ENCODE measurements around the gene ATF7IP. TPM values are rescaled to one million over a fixed set of nuclear protein-coding genes. Genes with fewer than 3 reads are reported as not detected.

Gene ATF7IP
- polyA plus RNA-seq, 3 donors = 16.6 to 51.7 (median 19.2) TPM

DNA sequence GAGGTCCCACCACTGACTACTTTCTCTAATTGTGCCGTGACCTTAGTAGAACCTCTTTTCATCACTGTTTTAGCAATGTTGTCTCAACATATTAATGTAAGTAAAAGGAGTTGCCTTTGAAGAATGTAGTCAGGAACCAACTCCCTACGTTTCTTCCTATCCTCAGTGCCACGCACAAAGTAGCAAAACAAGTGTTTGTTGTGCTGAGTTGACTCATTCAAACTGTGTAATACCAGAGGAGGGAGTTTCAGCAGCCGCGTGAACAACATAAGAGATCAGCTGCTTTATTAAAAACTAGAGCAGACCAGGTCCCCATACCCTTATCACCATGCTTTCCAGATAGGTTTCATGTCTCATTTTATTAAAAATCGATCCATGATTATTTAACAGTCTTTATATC lies 183.1 kb downstream of the ATF7IP start:
- H3K9ac ChIP-seq (ENCODE audit: insufficient read depth, low read length, poor library complexity, severe bottlenecking) = no peak overlapping the region
- H3K79me2 ChIP-seq (ENCODE audit: insufficient read depth, low read length) = peaks cover 95% of the 10 kb centered on the region
- DNase-seq = no peak
- no peak overlapping the region for H3K27ac Mint-ChIP-seq
- no peaks in the 10 kb centered on the region for H3K9me3 ChIP-seq (replicated peaks in 1 of 2; ENCODE audit: control insufficient read depth in 1 of 2, insufficient read depth in 1 of 2, low read length in 2 of 2)
- H3K36me3 ChIP-seq (replicated peaks in 1 of 2; ENCODE audit: control insufficient read depth in 1 of 2, insufficient read depth in 2 of 2, low read length in 2 of 2) = peaks cover 59 to 94% of the 10 kb centered on the region in 2 donors
- no CpG with 5 or more reads among the region's 6 CpGs for WGBS (ENCODE audit: insufficient coverage)
- no peak overlapping the region for H3K4me2 ChIP-seq (replicated peaks; ENCODE audit: extremely low read depth, low read length, poor library complexity, severe bottlenecking)
- peaks cover 4% of the 10 kb centered on the region for H3K4me1 Mint-ChIP-seq
- H2AFZ ChIP-seq (ENCODE audit: insufficient read depth, low read depth, low read length, poor library complexity, severe bottlenecking) = no peak overlapping the region
- TF ChIP-seq CTCF (IDR thresholded peaks at IDR 0.05) = no peak
- H3K4me3 Mint-ChIP-seq = no peak overlapping the region
- H3K36me3 Mint-ChIP-seq = peaks cover 63 to 69% of the 10 kb centered on the region in 2 donors
- intact Hi-C loops (cut with micrococcal nuclease) = no loop called here
- H3K27me3 Mint-ChIP-seq (ENCODE audit: low read depth in 3 of 3) = peaks cover 0 to 2% (median 2%) of the 10 kb centered on the region in 3 donors
- no peak overlapping the region for H3K4me3 ChIP-seq (replicated peaks in 1 of 3; ENCODE audit: low read depth in 2 of 3, low read length in 3 of 3)
- H3K27me3 ChIP-seq (ENCODE audit: control insufficient read depth in 2 of 2, insufficient read depth in 2 of 2, low read length in 2 of 2) = no peaks in the 10 kb centered on the region
- peaks cover 0 to 2% (median 0%) of the 10 kb centered on the region in 7 donors for H3K9me3 Mint-ChIP-seq
- peak overlapping the region in 1 of 2 donors; percentile 25 for H3K27ac ChIP-seq (ENCODE audit: low read depth in 1 of 2, low read length in 2 of 2)
- H3K4me1 ChIP-seq (ENCODE audit: control insufficient read depth in 1 of 2, insufficient read depth in 2 of 2, low read length in 2 of 2) = peaks cover 8 to 10% of the 10 kb centered on the region in 2 donors
- H4K20me1 ChIP-seq (ENCODE audit: insufficient read depth, low read length) = peaks cover 80% of the 10 kb centered on the region

Other genes starting within 250 kb of the ATF7IP start
- 100 to 1,000 TPM; 317 to 876 (median 543) TPM for gene PLBD1, start 202.2 kb downstream of the ATF7IP start, polyA plus RNA-seq